NCI-H460 (cell line): Measurements from ENCODE around the gene ZNF8. TPM values are rescaled to one million over a fixed set of nuclear protein-coding genes. Genes with fewer than 3 reads are reported as not detected.
"Not testable (repeated sequence)": the region's sequence is repeated elsewhere in the genome, so short reads cannot be mapped to it uniquely, and the experiment has no call there.

ENCODE experiments used
- DNase-seq: peaks from one replicate; pipeline ENCODE4 v3.0.0-alpha.2; 2016; ENCODE audit warnings: low read depth; ENCODE audit errors: extremely low read depth
- total RNA-seq: library from RNA; depleted of rRNA; stranded (reverse); fragments of >200 nt; shearing (Covaris generic); gene quantifications from 2 replicates; pipeline ENCODE4 v1.2.3, GENCODE V29; 2014

ZNF8 gene
- total RNA-seq, 1 experiment from 2014 or later: 6.7 TPM

GRCh38 chr19:58294743-58295374, 16.1 kb downstream of the ZNF8 start:
- no peak for DNase-seq

GRCh38 chr19:58296104-58296503, 17.3 kb downstream of the ZNF8 start:
- DNase-seq: no peak

GRCh38 chr19:58300620-58301019, 21.9 kb downstream of the ZNF8 start:
- no peak for DNase-seq

- no peak for DNase-seq
Measured at GRCh38 chr19:58304255-58304654, 25.5 kb downstream of the ZNF8 start.

GRCh38 chr19:58304748-58305064, 26.0 kb downstream of the ZNF8 start:
- no peak for DNase-seq

GRCh38 chr19:58305065-58305931, 26.5 kb downstream of the ZNF8 start, which contains the start of gene ERVK3-1:
Gene ERVK3-1 (plus strand): TSS chr19:58305377. CDS start chr19:58312169, 6,792 bp downstream.
- peak; percentile 91 for DNase-seq

- no peak for DNase-seq
Measured at GRCh38 chr19:58305932-58306323, 27.2 kb downstream of the ZNF8 start.

- no peak for DNase-seq
Measured at GRCh38 chr19:58307736-58308135, 29.0 kb downstream of the ZNF8 start.

- DNase-seq: not testable (repeated sequence)
Measured at GRCh38 chr19:58310685-58311084, 31.9 kb downstream of the ZNF8 start.

- DNase-seq: no peak
Measured at GRCh38 chr19:58311345-58311865, 32.6 kb downstream of the ZNF8 start.

- no peak for DNase-seq
Measured at GRCh38 chr19:58315580-58315979, 36.8 kb downstream of the ZNF8 start.

- DNase-seq: no peak
Measured at GRCh38 chr19:58317476-58318072, 38.8 kb downstream of the ZNF8 start.

GRCh38 chr19:58318297-58318696, 39.5 kb downstream of the ZNF8 start:
- no peak for DNase-seq

GRCh38 chr19:58319241-58319640, 40.5 kb downstream of the ZNF8 start:
- no peak for DNase-seq

- no peak for DNase-seq
Measured at GRCh38 chr19:58325311-58326022, 46.7 kb downstream of the ZNF8 start.

- DNase-seq: no peak
Measured at GRCh38 chr19:58326501-58326913, 47.8 kb downstream of the ZNF8 start.

- DNase-seq: peak; percentile 89
Measured at GRCh38 chr19:58326914-58327726, 48.4 kb downstream of the ZNF8 start, which contains the start of gene ZSCAN22. Gene ZSCAN22 (plus strand): TSS chr19:58326994. CDS start chr19:58334803, 7,809 bp downstream.

GRCh38 chr19:58328999-58329398, 50.2 kb downstream of the ZNF8 start:
- no peak for DNase-seq

- peak; percentile 24 for DNase-seq
Measured at GRCh38 chr19:58330458-58330857, 51.7 kb downstream of the ZNF8 start.

GRCh38 chr19:58332697-58333096, 53.9 kb downstream of the ZNF8 start:
- no peak for DNase-seq
